ENCODE measurements around the gene FOXO6.
A peak's percentile ranks its signal among the peaks of the same experiment; 100 is the strongest.

FOXO6 gene

GRCh38 chr1:41416081-41416480 is 54.8 kb downstream of the FOXO6 start:
- no peak overlapping the region for H3K4me3 ChIP-seq (replicated peaks; ENCODE audit: low read depth, low read length)
- DNase-seq (ENCODE audit: extremely low read depth, low read depth) = no peak
- no peak for TF ChIP-seq CTCF (IDR thresholded peaks at IDR 0.05; ENCODE audit: low read depth, low read length, missing control alignments)

- TF ChIP-seq CTCF (IDR thresholded peaks at IDR 0.05; ENCODE audit: low read depth, low read length, missing control alignments) = peak; percentile 90
- no peak overlapping the region for H3K4me3 ChIP-seq (replicated peaks; ENCODE audit: low read depth, low read length)
- DNase-seq (ENCODE audit: extremely low read depth, low read depth) = no peak
Measured at GRCh38 chr1:41416552-41417334, 55.5 kb downstream of the FOXO6 start.

- DNase-seq (ENCODE audit: extremely low read depth, low read depth) = no peak
- H3K4me3 ChIP-seq (replicated peaks; ENCODE audit: low read depth, low read length) = no peak overlapping the region
- no peak for TF ChIP-seq CTCF (IDR thresholded peaks at IDR 0.05; ENCODE audit: low read depth, low read length, missing control alignments)
Measured at GRCh38 chr1:41417335-41417682, 56.1 kb downstream of the FOXO6 start.

GRCh38 chr1:41417746-41418145 is 56.5 kb downstream of the FOXO6 start:
- H3K4me3 ChIP-seq (replicated peaks; ENCODE audit: low read depth, low read length) = no peak overlapping the region
- DNase-seq (ENCODE audit: extremely low read depth, low read depth) = no peak
- no peak for TF ChIP-seq CTCF (IDR thresholded peaks at IDR 0.05; ENCODE audit: low read depth, low read length, missing control alignments)

- H3K4me3 ChIP-seq (replicated peaks; ENCODE audit: low read depth, low read length) = no peak overlapping the region
- DNase-seq (ENCODE audit: extremely low read depth, low read depth) = peak; percentile 56
- TF ChIP-seq CTCF (IDR thresholded peaks at IDR 0.05; ENCODE audit: low read depth, low read length, missing control alignments) = no peak
Measured at GRCh38 chr1:41418857-41419583, 57.8 kb downstream of the FOXO6 start.

GRCh38 chr1:41419584-41420295 is 58.5 kb downstream of the FOXO6 start:
- TF ChIP-seq CTCF (IDR thresholded peaks at IDR 0.05; ENCODE audit: low read depth, low read length, missing control alignments) = no peak
- H3K4me3 ChIP-seq (replicated peaks; ENCODE audit: low read depth, low read length) = no peak overlapping the region
- DNase-seq (ENCODE audit: extremely low read depth, low read depth) = no peak
